Heart right ventricle (tissue), 16 donors: ENCODE measurements around the gene PRKD2. TPM values are rescaled to one million over a fixed set of nuclear protein-coding genes. Genes with fewer than 3 reads are reported as not detected.

Experiments used
- ATAC-seq, 8 donors: fragments of 200-7000 bp; cut with Tn5 transposase; one replicate each; pipeline ENCODE4 v1.9.1; 2020; ENCODE audit warnings: mild to moderate bottlenecking in 8 of 8, moderate library complexity in 8 of 8, moderate number of reproducible peaks in 1 of 8
- DNase-seq, 2 donors: peaks; one replicate each; pipeline ENCODE4 v3.0.0-alpha.2; 2020
- H3K27ac ChIP-seq, 10 donors: fragments of 200-600 bp; sonication (generic) in 2 of 10; one replicate each; pipeline versions ENCODE4 v1.5.0 to v1.8.0; 2020 to 2022; ENCODE audit warnings: mild to moderate bottlenecking in 3 of 10
- H3K27me3 ChIP-seq, 7 donors: fragments of 200-600 bp; one replicate each; pipeline ENCODE4 v1.8.0; 2021 to 2022; ENCODE audit warnings: mild to moderate bottlenecking in 2 of 7
- H3K36me3 ChIP-seq, 9 donors: fragments of 200-600 bp; sonication (generic) in 1 of 9; one replicate each; pipeline versions ENCODE4 v1.5.0 to v1.8.0; 2020 to 2022; ENCODE audit warnings: mild to moderate bottlenecking in 2 of 9
- H3K4me1 ChIP-seq, 9 donors: fragments of 200-600 bp; sonication (generic) in 1 of 9; one replicate each; pipeline versions ENCODE4 v1.5.0 to v1.8.0; 2020 to 2022; ENCODE audit warnings: mild to moderate bottlenecking in 4 of 9
- H3K4me3 ChIP-seq, 10 donors: fragments of 200-600 bp; sonication (generic) in 2 of 10; one replicate each; pipeline versions ENCODE4 v1.5.0 to v1.8.0; 2020 to 2022; ENCODE audit warnings: mild to moderate bottlenecking in 7 of 10, moderate library complexity in 2 of 10
- H3K9me3 ChIP-seq, 11 donors: fragments of 200-600 bp in 10 of 11; sonication (generic) in 2 of 11; one replicate each; pipeline versions ENCODE4 v1.5.0 to v1.8.0; 2013 to 2022; ENCODE audit warnings: mild to moderate bottlenecking in 2 of 11, control low read depth in 1 of 11, moderate library complexity in 1 of 11
- CTCF ChIP-seq, 9 donors: fragments of 200-600 bp; sonication (generic) in 2 of 9; IDR thresholded peaks; one replicate each; pipeline versions ENCODE4 v1.5.0 to v1.8.0; 2021 to 2022; ENCODE audit warnings: antibody characterized with exemption in 9 of 9, mild to moderate bottlenecking in 5 of 9, moderate library complexity in 1 of 9
- WGBS, 2 donors: extraction: QIAGEN DNeasy Blood & Tissue Kit; methylation state at CpG; one replicate each; pipeline ENCODE4 v1.1.7; 2013; ENCODE audit warnings: inconsistent platforms in 1 of 2; 5-methylcytosine and 5-hydroxymethylcytosine counted together
- intact Hi-C, 10 donors: fragments of 100-400 bp; cut with DNase I; formaldehyde crosslinking; loops; one replicate each; pipeline versions ENCODE4 v1.11.1 to v1.14.2; 2022
- polyA plus RNA-seq, 2 donors: library from polyadenylated mRNA; stranded (reverse); fragments of 200-250 nt; gene quantifications; one replicate each; pipeline ENCODE4 v1.2.3, GENCODE V29; 2013
- total RNA-seq, 10 donors: library from RNA; stranded (reverse); fragmentation: NEBNext Ultra II Directional in 3 of 10; extraction: Animal tissue kit (Norgen Biotek cat#: 25700) in 3 of 10; gene quantifications; one replicate each; pipeline versions ENCODE4 v1.2.1 to v1.2.4, GENCODE V29; 2021 to 2023
- donor health status: Arrhythmogenic right ventricular cardiomyopathy.
- donor health status: ischemic (EF 13 %, LVEDD 7.1; RV severe dilation, severe dysfunction).
- donor health status: healthy with polysubstance abuse.
- donor health status: DM: no; HTN: yes; CAD: no.
- donor health status: DM: no; HTN: no; CAD: no.
- donor health status: ischemic (EF 25% LVEDD 6.9; RV normal size, moderate dysfunction).
- donor health status: ischemic (EF 25% LVEDD 5.7; RV mildly dilated, moderate dysfunction).
- donor health status: healthy.
- donor health status: DM: yes; HTN: yes; CAD: no.
- donor health status: Ischemic cardiomyopathy.
- donor health status: ischemic (EF 35%, LVEDD 5.7; RV mildly dilated, moderate dysfunction).
- donor health status: nonischemic (EF 11% LVEDD 7.7; RV severe dilation, severe dysfunction).
- donor health status: DM: yes; HTN: yes; CAD: no.
- donor health status: PGD.
- donor health status: ischemic (EF 29% LVEDD 5.4; RV normal size, mild dysfunction).
- donor health status: nonischemic (EF 23%, LVEDD 6.1; RV moderate dilation, normal function).

PRKD2 gene
- total and polyA plus RNA-seq, 12 donors: 11.7 to 22.7 (median 13.8) TPM

GRCh38 chr19:46721269-46722003, 4.5 kb upstream of the PRKD2 start:
- Histone ChIP-seq H3K4me3 (no peak overlapping the region), H3K36me3 (peaks cover 3 to 82% (median 67%) of the 10 kb centered on the region in 9 donors), H3K27me3 (no peaks in the 10 kb centered on the region), H3K27ac (no peak overlapping the region), H3K9me3 (no peaks in the 10 kb centered on the region), H3K4me1 (peaks cover 0 to 42% (median 20%) of the 10 kb centered on the region in 9 donors)
- TF ChIP-seq CTCF (IDR thresholded peaks at IDR 0.05): peak in 1 of 9 donors; percentile 14
- WGBS, 2 donors: 83% methylated on average over 16 of the region's 16 CpGs
- no peak for ATAC-seq
- no peak for DNase-seq
- intact Hi-C loops: no loop called here

- TF ChIP-seq CTCF (IDR thresholded peaks at IDR 0.05): no peak
- Histone ChIP-seq H3K4me3 (no peak overlapping the region), H3K27me3 (no peaks in the 10 kb centered on the region), H3K27ac (peak overlapping the region in 1 of 10 donors; percentile 21), H3K36me3 (peaks cover 3 to 74% (median 59%) of the 10 kb centered on the region in 9 donors), H3K4me1 (peaks cover under 1 to 38% (median 22%) of the 10 kb centered on the region in 9 donors), H3K9me3 (no peaks in the 10 kb centered on the region)
- no peak for DNase-seq
- no peak for ATAC-seq
- intact Hi-C loops: no loop called here
- 91 to 92% methylated on average over 22 of the region's 22 CpGs for WGBS, 2 donors
These were observed 3.8 kb upstream of the PRKD2 start for GRCh38 chr19:46720503-46721239.

GRCh38 chr19:46719629-46720502, 3.0 kb upstream of the PRKD2 start:
- H3K36me3 ChIP-seq: peaks cover 3 to 66% (median 51%) of the 10 kb centered on the region in 9 donors

More at GRCh38 chr19:46719629-46720502, 3.0 kb upstream of the PRKD2 start:
- no peaks in the 10 kb centered on the region for H3K9me3 ChIP-seq
- no peak for TF ChIP-seq CTCF (IDR thresholded peaks at IDR 0.05)
- DNase-seq (no peak), ATAC-seq (no peak)
- 85 to 88% methylated on average over 23 to 25 of the region's 25 CpGs for WGBS, 2 donors
- H3K27me3 ChIP-seq: no peaks in the 10 kb centered on the region
- H3K27ac ChIP-seq: peak overlapping the region in 2 of 10 donors; percentile 21 to 91
- intact Hi-C loops: no loop called here
- peaks cover 7 to 46% (median 29%) of the 10 kb centered on the region in 9 donors for H3K4me1 ChIP-seq
- H3K4me3 ChIP-seq: no peak overlapping the region
